ENCODE results near the gene RPS16.

The RPS16 gene

DNA sequence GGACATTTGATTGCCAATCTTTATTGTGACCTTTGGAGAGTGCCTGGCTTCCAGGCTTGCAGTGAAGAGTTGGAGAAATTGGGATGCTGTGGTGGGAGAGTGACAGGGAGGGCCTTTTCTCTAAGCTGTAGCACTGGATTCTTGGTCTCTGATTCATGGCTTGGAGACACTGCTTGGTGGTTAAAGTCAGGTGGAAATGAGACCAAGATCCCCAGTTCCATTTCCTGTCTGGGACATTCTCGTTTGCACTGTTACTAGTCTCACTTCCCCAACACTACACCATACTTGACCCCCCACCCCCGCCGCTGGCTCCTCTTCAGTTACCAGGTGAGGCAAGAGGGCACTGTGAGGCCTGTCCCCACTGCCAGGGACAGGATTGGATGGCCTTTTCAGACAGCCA, 12.5 kb upstream of the RPS16 start:
- TF ChIP-seq, protein P1, sequence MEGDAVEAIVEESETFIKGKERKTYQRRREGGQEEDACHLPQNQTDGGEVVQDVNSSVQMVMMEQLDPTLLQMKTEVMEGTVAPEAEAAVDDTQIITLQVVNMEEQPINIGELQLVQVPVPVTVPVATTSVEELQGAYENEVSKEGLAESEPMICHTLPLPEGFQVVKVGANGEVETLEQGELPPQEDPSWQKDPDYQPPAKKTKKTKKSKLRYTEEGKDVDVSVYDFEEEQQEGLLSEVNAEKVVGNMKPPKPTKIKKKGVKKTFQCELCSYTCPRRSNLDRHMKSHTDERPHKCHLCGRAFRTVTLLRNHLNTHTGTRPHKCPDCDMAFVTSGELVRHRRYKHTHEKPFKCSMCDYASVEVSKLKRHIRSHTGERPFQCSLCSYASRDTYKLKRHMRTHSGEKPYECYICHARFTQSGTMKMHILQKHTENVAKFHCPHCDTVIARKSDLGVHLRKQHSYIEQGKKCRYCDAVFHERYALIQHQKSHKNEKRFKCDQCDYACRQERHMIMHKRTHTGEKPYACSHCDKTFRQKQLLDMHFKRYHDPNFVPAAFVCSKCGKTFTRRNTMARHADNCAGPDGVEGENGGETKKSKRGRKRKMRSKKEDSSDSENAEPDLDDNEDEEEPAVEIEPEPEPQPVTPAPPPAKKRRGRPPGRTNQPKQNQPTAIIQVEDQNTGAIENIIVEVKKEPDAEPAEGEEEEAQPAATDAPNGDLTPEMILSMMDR (IDR thresholded peaks at IDR 0.05; ENCODE audit: insufficient read depth, missing control alignments) = no peak
- no peak for FAIRE-seq

DNA sequence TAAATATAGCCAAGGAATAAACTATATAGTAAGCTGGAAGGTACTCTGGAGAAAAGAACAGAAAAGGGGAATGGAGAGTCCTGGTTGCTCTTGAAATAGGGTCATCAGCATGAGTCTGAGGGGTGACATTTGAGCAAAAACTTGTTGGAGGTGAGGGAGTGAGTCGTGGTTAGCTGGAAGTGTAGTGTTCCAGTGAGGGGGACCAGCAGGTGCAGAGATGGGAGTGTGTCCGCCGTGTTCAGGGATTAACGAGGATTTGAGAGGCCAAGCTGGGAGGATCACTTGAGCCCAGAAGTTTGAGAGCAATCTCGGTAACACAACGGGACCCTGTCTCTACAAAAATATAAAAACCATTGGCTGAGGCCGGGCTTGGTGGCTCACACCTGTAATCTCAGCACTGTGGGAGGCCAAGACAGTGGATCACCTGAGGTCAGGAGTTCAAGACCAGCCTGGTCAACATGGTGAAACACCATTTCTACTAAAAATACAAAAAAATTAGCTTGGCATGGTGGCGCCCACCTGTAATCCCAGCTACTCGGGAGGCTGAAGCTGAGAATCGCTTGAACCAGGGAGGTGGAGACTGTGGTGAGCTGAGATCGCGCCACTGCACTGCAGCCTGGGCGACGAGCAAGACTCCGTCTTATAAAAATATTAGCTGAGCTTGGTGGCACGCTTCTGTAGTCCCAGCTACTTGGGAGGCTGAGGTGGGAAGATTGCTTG, 10.8 kb upstream of the RPS16 start:
- FAIRE-seq (no peak), DNase-seq (ENCODE audit: insufficient read length, low spot score) (no peak)
- TF ChIP-seq, protein P1 (IDR thresholded peaks at IDR 0.05; ENCODE audit: insufficient read depth, missing control alignments) = no peak

More for the DNA sequence above, 12.5 kb upstream of the RPS16 start:
- no peak for DNase-seq (ENCODE audit: insufficient read length, low spot score)

DNA sequence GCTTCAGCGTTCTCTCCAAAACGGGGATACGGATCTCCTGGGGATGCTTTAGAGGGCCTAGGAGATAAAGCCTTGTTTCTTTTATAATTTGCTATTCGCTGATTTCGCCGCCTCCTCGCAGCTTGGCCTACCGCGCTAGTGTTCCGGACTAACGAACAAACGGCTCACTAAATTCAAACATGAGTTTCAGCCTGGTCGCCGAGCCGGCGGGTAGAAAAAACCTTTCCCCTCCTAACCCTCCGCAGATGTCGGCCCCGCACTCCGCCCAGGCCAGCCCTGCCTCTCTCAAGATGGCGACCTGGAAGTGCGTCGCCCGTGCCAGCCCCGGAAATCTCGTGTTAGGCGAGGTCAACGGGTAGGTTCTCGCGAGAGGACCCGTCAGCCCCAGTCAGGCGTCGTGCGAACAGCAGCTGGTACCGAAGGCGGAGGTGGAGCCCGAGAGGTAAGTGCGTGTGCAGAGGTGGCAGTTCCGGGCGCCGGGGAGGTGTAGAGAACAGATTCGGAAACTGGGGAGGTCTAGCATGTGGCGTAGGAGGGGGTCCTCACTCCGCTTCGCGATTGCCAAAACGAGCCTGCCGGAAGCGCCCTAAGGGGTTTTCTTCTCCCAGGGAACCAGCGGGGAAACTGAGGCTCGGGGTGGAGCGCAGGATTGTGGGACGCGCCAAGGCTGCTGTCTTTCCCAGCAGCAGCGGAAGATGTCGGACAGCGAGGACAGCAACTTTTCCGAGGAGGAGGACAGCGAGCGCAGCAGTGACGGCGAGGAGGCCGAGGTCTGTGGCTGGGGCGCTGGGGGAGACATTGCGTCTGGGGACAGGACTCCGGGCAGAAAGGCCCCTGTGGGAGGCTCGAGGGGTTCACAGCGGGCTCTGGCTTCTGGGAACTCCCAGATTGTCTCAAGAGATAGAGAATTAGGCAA, 9.7 kb upstream of the RPS16 start, which contains the start of gene SUPT5H:
Gene SUPT5H (plus strand): TSS at position 387 of the 916 bp plus-strand sequence. CDS start 309 bp downstream, at position 696.
- TF ChIP-seq, protein P1 (IDR thresholded peaks at IDR 0.05; ENCODE audit: insufficient read depth, missing control alignments) = no peak
- FAIRE-seq = no peak
- peak; percentile 99 for DNase-seq (ENCODE audit: insufficient read length, low spot score)

DNA sequence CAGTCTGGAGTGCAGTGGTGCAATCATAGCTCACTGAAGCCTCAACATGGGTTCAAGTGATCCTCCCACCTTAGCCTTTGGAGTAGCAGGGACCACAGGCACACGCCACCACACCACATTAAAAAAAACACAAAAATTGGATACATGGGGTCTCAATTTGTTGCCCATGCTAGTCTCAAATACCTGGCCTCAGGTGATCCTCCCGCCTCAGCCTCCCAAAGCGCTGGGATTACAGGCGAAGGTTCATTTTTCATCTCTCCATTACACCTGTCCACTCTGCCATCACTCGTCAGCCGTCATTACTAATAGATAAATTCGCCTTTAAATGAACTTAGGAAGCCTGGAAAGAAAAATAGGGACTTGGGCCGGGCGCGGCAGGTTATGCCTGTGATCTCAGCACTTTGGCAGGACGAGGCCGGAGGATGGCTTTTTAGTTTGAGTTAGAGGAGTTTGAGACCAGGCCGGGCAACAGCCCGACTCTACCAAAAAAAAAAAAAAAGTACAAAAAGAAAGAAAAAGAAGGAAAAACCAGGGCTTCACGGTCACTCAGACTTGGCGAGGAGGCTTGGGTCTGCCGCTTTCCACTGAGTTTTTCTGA, 8.9 kb upstream of the RPS16 start:
- FAIRE-seq (no peak), DNase-seq (ENCODE audit: insufficient read length, low spot score) (no peak)
- TF ChIP-seq, protein P1 (IDR thresholded peaks at IDR 0.05; ENCODE audit: insufficient read depth, missing control alignments) = no peak

DNA sequence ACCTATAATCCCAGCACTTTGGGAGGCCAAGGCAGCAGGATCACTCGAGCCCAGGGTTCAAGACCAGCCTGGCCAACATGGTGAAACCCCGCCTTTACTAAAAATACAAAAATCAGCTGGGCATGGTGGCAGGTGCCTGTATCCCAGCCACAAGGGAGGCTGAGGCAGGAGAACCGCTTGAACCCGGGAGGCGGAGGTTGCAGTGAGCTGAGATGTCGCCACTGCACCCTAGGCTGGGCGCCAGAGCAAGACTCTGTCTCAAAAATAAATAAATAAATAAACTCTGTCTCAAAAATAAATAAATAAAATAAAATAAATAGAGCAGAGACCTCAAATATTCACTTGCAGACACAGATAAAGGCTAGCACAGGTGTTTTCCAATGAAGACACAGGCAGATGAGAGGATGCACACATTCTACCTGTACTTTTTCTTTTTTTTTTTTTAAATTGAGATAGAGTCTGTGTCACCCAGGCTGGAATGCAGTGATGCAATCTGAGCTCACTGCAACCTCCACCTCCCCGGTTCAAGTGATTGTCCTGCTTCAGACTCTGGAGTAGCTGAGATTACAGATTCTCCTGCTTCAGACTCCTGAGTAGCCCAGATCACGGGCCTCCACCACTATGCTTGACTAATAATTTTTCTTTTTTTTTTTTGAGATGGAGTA, 2.7 kb upstream of the RPS16 start:
- DNase-seq (ENCODE audit: insufficient read length, low spot score) (no peak), FAIRE-seq (no peak)
- TF ChIP-seq, protein P1 (IDR thresholded peaks at IDR 0.05; ENCODE audit: insufficient read depth, missing control alignments) = no peak

DNA sequence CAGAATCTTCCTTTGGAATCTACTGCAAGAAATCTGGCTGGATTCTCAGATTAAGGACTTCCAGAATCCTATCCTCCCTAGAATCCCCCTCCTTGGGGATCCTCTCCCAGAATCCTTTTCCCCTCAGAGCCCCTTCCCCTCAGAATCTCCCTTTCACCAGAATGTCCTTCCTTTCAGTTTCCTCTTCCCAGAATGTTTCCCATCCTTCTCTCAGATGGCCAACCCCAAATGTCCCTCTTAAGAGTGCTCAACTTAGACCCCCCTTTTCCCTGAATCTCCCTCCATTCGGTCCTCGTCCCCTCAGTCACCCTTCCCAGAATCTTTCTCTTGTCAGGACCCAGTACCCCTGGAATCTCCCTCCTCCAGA, 584 bp upstream of the RPS16 start:
- DNase-seq (ENCODE audit: insufficient read length, low spot score) (no peak), FAIRE-seq (no peak)

More for the DNA sequence above, 584 bp upstream of the RPS16 start:
- TF ChIP-seq, protein P1 (IDR thresholded peaks at IDR 0.05; ENCODE audit: insufficient read depth, missing control alignments) = no peak
